Neural progenitor cell (in vitro differentiated cells): ENCODE data around the gene UTP3. TPM values are rescaled to one million over a fixed set of nuclear protein-coding genes. Genes with fewer than 3 reads are reported as not detected.
"Not testable (repeated sequence)": the region's sequence is repeated elsewhere in the genome, so short reads cannot be mapped to it uniquely, and the experiment has no call there.

Source experiments
- DNase-seq: peaks from one replicate; pipeline ENCODE4 v3.0.0-alpha.2; 2016; ENCODE audit warnings: low spot score
- H2AFZ ChIP-seq: fragments of 200-600 bp; sonication (generic); replicated peaks from 2 replicates; pipeline ENCODE4 v1.6.1; 2016; ENCODE audit warnings: antibody characterized with exemption
- H3F3A ChIP-seq: fragments of 200-600 bp; sonication (generic); 2 replicates; pipeline ENCODE4 v1.6.1; 2016; ENCODE audit warnings: antibody characterized with exemption, low read depth
- H3K27ac ChIP-seq: fragments of 200-600 bp; sonication (generic); 2 replicates; pipeline ENCODE4 v1.5.1; 2016; ENCODE audit warnings: mild to moderate bottlenecking
- H3K27me3 ChIP-seq: fragments of 200-600 bp; sonication (generic); 2 replicates; pipeline ENCODE4 v1.6.1; 2016; ENCODE audit warnings: mild to moderate bottlenecking, moderate library complexity
- H3K36me3 ChIP-seq: fragments of 200-600 bp; sonication (generic); 2 replicates; pipeline ENCODE4 v1.5.1; 2016
- H3K4me1 ChIP-seq: fragments of 200-600 bp; sonication (generic); 2 replicates; pipeline ENCODE4 v1.6.1; 2016; ENCODE audit warnings: mixed run types
- H3K4me2 ChIP-seq: fragments of 200-600 bp; sonication (generic); 2 replicates; pipeline ENCODE4 v1.6.1; 2016
- H3K4me3 ChIP-seq: fragments of 200-600 bp; sonication (generic); 2 replicates; pipeline ENCODE4 v1.5.1; 2016
- H3K79me2 ChIP-seq: fragments of 200-600 bp; sonication (generic); 2 replicates; pipeline ENCODE4 v1.6.1; 2016; ENCODE audit warnings: low read depth
- H3K9ac ChIP-seq: fragments of 200-600 bp; sonication (generic); 2 replicates; pipeline ENCODE4 v1.6.1; 2016
- H3K9me3 ChIP-seq: fragments of 200-600 bp; sonication (generic); 2 replicates; pipeline ENCODE4 v1.5.1; 2016; ENCODE audit warnings: low read depth
- H4K20me1 ChIP-seq: fragments of 200-600 bp; sonication (generic); 2 replicates; pipeline ENCODE4 v1.6.1; 2016; ENCODE audit warnings: low read depth
- H3K27ac Mint-ChIP-seq: 3 replicates; pipeline ENCODE4 v1.8.0; 2021; ENCODE audit warnings: mixed read lengths
- H3K27me3 Mint-ChIP-seq: 2 replicates; pipeline ENCODE4 v1.8.0; 2022; ENCODE audit warnings: low read depth, mild to moderate bottlenecking, inconsistent platforms, moderate library complexity, mixed read lengths; ENCODE audit not compliant: insufficient read depth
- H3K36me3 Mint-ChIP-seq: 3 replicates; pipeline ENCODE4 v1.8.0; 2021; ENCODE audit warnings: mixed read lengths
- H3K4me1 Mint-ChIP-seq: 3 replicates; pipeline ENCODE4 v1.8.0; 2021; ENCODE audit warnings: mixed read lengths
- H3K4me3 Mint-ChIP-seq: 3 replicates; pipeline ENCODE4 v1.8.0; 2021; ENCODE audit warnings: mild to moderate bottlenecking, moderate library complexity, mixed read lengths
- H3K9me3 Mint-ChIP-seq: 3 replicates; pipeline ENCODE4 v1.8.0; 2020; ENCODE audit warnings: mixed read lengths
- EZH2 ChIP-seq: fragments of 200-600 bp; sonication (generic); IDR thresholded peaks from 2 replicates; pipeline ENCODE4 v1.6.1; 2017; ENCODE audit warnings: antibody characterized with exemption, mild to moderate bottlenecking, moderate library complexity
- EZH2phosphoT487 ChIP-seq: fragments of 200-600 bp; sonication (generic); IDR thresholded peaks from 2 replicates; pipeline ENCODE4 v1.6.1; 2017; ENCODE audit warnings: antibody characterized with exemption
- total RNA-seq: library from RNA; depleted of rRNA; stranded (reverse); fragments of >200 nt; gene quantifications from 2 replicates; pipeline ENCODE4 v1.2.3, GENCODE V29; 2015; ENCODE audit warnings: low replicate concordance
- TF ChIP-seq, protein P1 (sequence below): fragments of 200-600 bp; sonication (generic); IDR thresholded peaks from 2 replicates; pipeline ENCODE4 v1.5.1; 2017; ENCODE audit warnings: antibody characterized with exemption, mild to moderate bottlenecking

UTP3 gene
- total RNA-seq, 1 donor from 2014 or later = 19.8 TPM

GRCh38 chr4:70700712-70701111, 12.4 kb downstream of the UTP3 start:
- Mint-ChIP-seq H3K4me3 (no peak overlapping the region), H3K36me3 (no peaks in the 10 kb centered on the region), H3K27me3 (no peaks in the 10 kb centered on the region), H3K4me1 (peaks cover 9% of the 10 kb centered on the region), H3K27ac (no peak overlapping the region), H3K9me3 (no peaks in the 10 kb centered on the region)
- no peaks in the 10 kb centered on the region for H3K79me2 ChIP-seq
- H3K4me3 ChIP-seq = no peak overlapping the region
- H3K4me2 ChIP-seq = no peak overlapping the region
- H3K36me3 ChIP-seq = no peaks in the 10 kb centered on the region
- H3K27ac ChIP-seq = no peak overlapping the region
- no peak for DNase-seq
- no peak overlapping the region for H3K9ac ChIP-seq
- peaks cover 23% of the 10 kb centered on the region for H3F3A ChIP-seq
- peaks cover 5% of the 10 kb centered on the region for H3K4me1 ChIP-seq
- no peak overlapping the region for H2AFZ ChIP-seq
- no peaks in the 10 kb centered on the region for H3K27me3 ChIP-seq
- H3K9me3 ChIP-seq = no peaks in the 10 kb centered on the region
- H4K20me1 ChIP-seq = no peaks in the 10 kb centered on the region
- TF ChIP-seq, protein P1, sequence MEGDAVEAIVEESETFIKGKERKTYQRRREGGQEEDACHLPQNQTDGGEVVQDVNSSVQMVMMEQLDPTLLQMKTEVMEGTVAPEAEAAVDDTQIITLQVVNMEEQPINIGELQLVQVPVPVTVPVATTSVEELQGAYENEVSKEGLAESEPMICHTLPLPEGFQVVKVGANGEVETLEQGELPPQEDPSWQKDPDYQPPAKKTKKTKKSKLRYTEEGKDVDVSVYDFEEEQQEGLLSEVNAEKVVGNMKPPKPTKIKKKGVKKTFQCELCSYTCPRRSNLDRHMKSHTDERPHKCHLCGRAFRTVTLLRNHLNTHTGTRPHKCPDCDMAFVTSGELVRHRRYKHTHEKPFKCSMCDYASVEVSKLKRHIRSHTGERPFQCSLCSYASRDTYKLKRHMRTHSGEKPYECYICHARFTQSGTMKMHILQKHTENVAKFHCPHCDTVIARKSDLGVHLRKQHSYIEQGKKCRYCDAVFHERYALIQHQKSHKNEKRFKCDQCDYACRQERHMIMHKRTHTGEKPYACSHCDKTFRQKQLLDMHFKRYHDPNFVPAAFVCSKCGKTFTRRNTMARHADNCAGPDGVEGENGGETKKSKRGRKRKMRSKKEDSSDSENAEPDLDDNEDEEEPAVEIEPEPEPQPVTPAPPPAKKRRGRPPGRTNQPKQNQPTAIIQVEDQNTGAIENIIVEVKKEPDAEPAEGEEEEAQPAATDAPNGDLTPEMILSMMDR = no peak
- TF ChIP-seq EZH2phosphoT487 (no peak), EZH2 (no peak)

DNA sequence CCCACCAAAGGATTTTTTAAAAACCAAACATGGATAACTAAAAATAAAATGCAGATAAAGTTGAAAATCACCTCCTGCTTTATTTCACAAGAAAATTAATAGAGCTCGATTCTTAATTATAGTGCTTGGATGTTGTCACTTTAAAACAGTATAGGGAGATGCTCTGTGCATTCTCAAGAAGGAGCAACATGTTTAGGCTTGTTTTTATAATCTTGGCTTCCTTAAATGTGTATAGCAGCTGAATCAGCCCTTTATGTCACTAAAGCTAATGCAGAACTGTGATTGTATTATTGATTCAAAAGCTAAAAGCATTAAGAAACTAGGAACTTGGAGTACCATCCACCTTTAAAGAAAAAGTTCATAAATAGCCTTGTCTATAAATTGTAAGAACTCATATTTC, 12.9 kb downstream of the UTP3 start:
- no peak overlapping the region for H3K4me3 Mint-ChIP-seq
- H3K4me1 Mint-ChIP-seq = peaks cover 15% of the 10 kb centered on the region
- Histone ChIP-seq H3K9me3 (no peaks in the 10 kb centered on the region), H3F3A (peaks cover 29% of the 10 kb centered on the region), H3K27ac (no peak overlapping the region), H3K9ac (no peak overlapping the region), H3K4me3 (no peak overlapping the region), H3K36me3 (no peaks in the 10 kb centered on the region), H3K4me1 (peaks cover 6% of the 10 kb centered on the region), H2AFZ (no peak overlapping the region), H3K4me2 (no peak overlapping the region), H3K27me3 (no peaks in the 10 kb centered on the region), H4K20me1 (peaks cover 5% of the 10 kb centered on the region), H3K79me2 (peaks cover 5% of the 10 kb centered on the region)
- H3K27me3 Mint-ChIP-seq = no peaks in the 10 kb centered on the region
- TF ChIP-seq EZH2 (no peak), EZH2phosphoT487 (no peak)
- TF ChIP-seq, protein P1 = no peak
- no peak for DNase-seq
- H3K27ac Mint-ChIP-seq = no peak overlapping the region
- no peaks in the 10 kb centered on the region for H3K36me3 Mint-ChIP-seq
- no peaks in the 10 kb centered on the region for H3K9me3 Mint-ChIP-seq

DNA sequence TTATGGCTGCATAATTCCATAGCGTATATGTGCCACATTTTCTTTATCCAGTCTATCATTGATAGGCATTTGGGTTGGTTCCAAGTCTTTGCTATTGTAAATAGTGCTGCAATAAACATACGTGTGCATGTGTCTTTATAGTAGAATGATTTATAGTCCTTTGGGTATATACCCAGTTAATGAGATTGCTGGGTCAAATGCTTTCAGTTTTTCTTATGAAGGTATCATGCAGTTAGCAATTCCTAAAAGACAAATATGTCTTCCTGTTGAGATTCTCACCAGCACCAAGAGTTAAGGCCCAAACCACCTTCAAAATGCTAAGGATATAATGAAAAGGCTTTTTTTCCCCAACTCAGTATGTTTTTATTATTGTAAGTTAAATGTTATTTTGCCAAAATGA, 14.3 kb downstream of the UTP3 start:
- H3K9me3 ChIP-seq, H3K4me3 Mint-ChIP-seq, H3K4me3 ChIP-seq, H3K27ac ChIP-seq, H3K27me3 ChIP-seq, H3K36me3 Mint-ChIP-seq, H3K27ac Mint-ChIP-seq, H3K9ac ChIP-seq, H3K4me2 ChIP-seq, H3K36me3 ChIP-seq, H3K9me3 Mint-ChIP-seq, DNase-seq, H3K27me3 Mint-ChIP-seq, H2AFZ ChIP-seq: not testable (repeated sequence)
- peaks cover 27% of the 10 kb centered on the region for H3K4me1 Mint-ChIP-seq
- peaks cover 15% of the 10 kb centered on the region for H3K4me1 ChIP-seq
- H3F3A ChIP-seq = peaks cover 30% of the 10 kb centered on the region
- peaks cover 18% of the 10 kb centered on the region for H3K79me2 ChIP-seq
- H4K20me1 ChIP-seq = peaks cover 13% of the 10 kb centered on the region

DNA sequence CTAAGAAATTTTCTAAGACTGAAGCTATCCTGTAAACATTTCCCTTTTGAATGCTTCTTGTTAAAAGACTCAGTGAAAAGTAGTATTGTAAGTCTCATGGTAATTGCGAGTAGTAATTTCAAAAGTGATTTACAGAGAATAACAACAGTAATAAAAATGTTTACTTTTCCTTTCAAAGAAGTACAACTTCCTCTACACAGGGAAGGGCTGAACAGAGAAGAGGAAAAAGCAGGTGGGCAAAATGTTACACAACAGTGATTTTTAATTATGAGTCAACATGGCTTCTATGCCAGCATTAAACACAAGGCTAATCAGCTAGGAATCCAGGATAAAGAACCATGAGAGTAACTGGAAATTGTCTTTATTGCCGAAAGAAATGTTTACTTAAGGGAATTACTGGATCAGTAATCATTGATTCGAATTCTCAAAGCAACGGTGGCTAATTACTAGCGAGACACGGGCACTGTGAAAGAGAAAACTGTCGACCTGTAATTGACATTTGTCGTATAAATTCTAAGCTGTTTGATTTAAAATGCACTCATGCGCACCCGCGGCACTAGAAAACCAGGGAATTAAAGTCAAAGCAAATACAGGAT, 15.4 kb downstream of the UTP3 start:
- Mint-ChIP-seq H3K27ac (peak overlapping the region; percentile 98), H3K36me3 (no peaks in the 10 kb centered on the region), H3K4me1 (peaks cover 29% of the 10 kb centered on the region), H3K4me3 (peak overlapping the region; percentile 93), H3K27me3 (no peaks in the 10 kb centered on the region), H3K9me3 (no peaks in the 10 kb centered on the region)
- Histone ChIP-seq H3K4me3 (peak overlapping the region; percentile 82), H3K9me3 (no peaks in the 10 kb centered on the region), H3K4me1 (peaks cover 15% of the 10 kb centered on the region), H4K20me1 (peaks cover 13% of the 10 kb centered on the region), H3F3A (peaks cover 30% of the 10 kb centered on the region), H3K4me2 (peak overlapping the region; percentile 88), H2AFZ (peak overlapping the region; percentile 93), H3K27me3 (no peaks in the 10 kb centered on the region), H3K9ac (peak overlapping the region; percentile 68), H3K36me3 (no peaks in the 10 kb centered on the region), H3K79me2 (peaks cover 30% of the 10 kb centered on the region), H3K27ac (peak overlapping the region; percentile 91)
- peak; percentile 64 for DNase-seq
- no peak for TF ChIP-seq EZH2phosphoT487
- TF ChIP-seq EZH2 = no peak
